Hippocampal formation (tissue), 2 donors: ENCODE measurements around the gene NTM.
A peak's percentile ranks its signal among the peaks of the same experiment; 100 is the strongest.

Experiments used
- DNase-seq, 2 donors: peaks; one replicate each; lab custom pipeline; 2025; lab: John Stamatoyannopoulos, UW

NTM gene

DNA sequence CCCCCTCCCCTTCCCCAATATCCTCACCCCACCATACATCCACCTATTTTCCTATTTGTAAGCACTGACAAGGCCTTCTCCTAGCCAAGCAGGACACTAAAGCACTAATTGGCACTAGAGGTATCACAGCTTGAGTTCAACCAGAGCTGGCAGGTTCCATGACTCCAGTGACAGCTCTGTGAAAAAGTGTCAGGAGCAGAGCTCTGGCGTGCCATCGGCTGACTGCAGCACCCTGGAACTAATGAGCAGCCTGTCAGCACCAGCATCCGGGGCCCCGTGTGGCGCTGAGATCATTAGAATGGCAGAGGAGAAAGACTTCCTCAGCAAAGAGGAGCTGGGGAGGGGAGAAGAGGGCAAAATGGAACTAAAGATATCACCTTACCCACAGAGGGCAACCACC, 847.4 kb downstream of the NTM start:
- no peak for DNase-seq

DNA sequence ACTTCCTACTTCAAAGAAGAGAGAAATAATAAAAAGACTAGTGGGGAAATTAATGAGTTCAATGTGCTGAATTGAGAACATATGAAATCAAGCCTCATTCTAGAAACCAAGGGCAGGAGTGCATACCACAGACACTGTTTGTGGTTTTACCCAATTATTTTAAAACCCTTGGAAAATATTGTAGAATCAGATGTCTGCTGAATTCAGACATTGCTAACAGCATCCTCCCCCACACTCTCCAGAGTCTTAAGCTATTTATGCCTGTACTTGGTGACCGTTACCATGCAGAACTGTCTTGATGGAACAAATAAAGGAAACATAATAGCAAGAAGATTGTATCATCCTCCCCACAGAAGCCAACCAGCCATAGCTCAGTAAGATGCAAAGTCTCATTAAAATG, 850.1 kb downstream of the NTM start:
- DNase-seq: no peak

DNA sequence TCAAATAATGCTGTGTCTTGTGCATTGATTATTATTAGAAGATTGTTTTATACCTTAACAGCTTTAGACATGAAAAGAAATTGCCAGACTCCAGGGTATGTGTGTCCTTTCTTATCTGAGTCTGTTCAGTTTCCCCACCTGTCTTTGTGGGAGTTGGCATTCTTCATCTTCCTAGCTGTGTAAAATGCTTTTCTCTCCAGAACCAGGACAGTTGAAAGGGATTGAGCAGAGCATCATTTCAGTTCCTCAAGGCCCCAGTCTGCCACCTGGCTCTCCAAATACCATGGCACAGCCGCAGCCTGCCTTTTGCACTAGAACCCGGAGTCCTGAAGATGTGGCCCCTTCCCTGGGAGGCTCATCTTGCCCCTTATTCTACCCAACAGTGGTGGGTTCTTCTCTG, 851.9 kb downstream of the NTM start:
- no peak for DNase-seq

DNA sequence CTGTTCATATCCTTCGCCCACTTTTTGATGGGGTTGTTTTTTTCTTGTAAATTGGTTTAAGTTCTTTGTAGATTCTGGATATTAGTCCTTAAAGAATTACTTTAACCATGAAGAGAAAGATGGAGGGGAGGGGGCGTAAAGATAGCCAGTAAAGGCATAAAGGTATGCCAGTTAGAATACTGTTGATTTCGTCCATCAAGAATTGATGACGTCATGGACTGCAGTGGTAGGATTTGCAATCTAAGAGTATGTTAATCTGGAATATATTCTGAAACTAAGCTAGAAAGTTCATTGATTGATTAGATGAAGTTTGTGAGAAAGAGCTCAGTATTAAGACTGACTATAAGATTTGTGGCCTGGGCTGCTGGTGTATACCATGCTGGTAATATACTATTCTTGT, 856.1 kb downstream of the NTM start:
- DNase-seq: no peak

DNA sequence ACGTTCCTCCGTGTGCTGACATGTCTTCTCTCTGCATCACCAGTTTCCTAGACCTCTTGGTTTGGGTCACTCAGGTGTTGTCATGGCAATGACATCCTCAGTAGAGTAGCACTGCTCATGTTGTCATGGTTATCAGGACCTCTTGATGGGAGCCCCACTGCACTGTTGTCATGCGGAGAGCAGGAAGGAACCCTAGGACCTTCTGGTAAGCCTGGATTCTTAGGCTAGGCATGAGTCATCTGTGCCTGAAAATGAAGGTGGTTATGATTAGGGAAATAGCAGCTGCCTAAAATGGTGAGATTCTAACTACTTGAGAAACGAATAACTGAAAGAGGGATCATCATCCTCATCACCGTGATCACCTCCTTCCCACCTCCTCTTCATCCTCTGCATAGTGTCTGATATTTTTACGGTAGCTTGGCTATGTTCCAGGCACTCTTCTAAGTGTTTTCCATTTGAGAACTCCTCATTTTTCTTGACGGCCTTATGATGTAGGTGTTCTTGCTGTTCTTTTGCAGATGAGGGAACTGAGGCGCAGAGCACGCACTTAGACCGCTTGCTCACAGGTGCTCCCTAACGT, 858.4 kb downstream of the NTM start:
- DNase-seq: no peak

DNA sequence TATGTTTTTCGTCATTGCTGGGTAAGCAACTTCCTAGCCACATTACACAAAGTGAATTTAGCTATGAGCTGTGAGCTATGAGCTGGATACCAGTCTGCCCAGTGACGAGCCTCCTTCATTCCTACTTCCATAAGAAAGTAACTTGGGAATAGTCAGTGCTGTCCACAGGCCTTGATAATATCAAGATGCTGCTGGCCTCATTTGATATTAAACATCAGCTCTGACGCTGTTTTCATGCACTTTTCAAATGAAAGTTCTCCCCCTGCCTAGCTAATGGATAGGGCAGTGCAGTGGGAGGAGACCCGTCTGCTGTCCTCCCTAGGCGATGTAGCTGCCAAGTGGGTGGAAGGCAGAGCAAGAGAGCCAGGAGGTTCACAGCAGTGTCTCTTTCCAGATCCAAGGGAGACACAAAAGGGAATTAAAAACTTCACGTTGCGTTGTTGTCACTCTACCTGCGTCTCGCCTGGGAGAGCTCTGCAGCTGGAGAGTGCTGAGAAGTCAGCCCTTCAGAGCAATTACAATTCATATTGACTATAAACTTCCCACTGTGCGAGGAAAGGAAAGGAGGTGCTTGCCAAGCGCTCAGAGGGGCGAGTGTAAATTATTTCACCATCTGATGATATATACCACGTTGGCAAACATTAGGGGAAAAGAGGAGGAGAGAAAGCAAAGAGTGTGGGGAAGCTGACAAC, 861.4 kb downstream of the NTM start:
- no peak for DNase-seq

DNA sequence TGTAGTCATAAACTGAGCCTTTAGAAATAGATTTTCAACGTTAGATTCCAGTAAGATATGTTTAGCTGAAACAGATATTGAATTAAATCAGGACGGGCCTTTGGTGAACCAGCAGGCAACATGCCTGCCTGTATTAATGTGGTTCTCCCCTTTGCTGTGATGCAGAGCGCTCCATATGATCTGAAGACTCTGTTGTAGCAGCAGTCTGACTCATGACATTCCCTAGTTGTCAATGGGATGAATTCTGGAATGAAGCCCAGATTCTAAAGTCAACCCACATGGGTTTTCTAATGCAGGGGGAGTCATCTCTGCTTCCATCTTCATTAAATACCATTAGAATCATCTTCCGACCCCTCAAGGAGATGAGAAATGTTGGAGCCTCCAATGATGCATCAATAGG, 864.5 kb downstream of the NTM start:
- no peak for DNase-seq

DNA sequence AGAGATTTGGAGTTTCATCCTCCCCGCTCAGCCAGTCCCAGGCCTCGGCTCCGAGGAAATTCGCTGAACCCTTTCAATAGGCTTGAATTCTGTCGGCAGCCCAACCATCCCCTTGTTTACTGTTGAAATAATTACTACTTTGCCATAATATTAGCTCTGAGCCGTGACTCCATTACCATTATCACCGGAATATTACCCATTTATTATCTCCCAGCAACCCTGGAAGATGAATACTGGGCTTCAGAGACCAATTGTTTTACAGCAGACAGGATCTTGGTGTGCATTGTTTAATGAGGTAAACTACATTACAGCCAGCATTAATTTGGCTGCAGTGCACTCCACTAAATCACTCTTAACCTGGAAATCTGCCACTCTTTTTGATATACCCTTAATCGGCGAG, 867.4 kb downstream of the NTM start:
- DNase-seq: no peak

DNA sequence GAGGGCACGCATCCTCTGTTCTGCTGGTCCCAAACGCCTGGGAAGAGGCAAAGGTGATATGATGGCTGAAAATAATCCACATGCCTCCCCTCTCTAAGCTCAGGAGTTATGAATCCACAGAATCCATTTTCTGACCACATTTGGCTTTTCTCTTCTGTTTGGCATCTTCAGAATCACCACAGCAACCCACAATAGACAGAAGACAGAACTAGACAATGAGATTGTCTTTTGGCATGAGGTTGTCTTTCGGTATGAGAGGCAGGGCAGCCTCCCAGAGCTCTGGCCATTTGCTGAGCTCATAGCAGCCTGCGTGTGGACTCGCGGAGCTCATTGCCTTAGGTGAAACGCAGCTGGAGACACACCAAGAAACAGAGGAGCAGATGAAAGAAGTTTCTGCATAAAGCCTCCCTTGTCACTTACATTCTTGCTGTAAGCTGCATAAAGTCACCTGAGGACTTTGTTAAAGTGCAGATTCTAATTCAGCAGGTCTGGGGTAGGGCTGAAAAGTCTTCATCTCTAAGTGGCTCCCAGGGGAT, 868.0 kb downstream of the NTM start:
- no peak for DNase-seq

DNA sequence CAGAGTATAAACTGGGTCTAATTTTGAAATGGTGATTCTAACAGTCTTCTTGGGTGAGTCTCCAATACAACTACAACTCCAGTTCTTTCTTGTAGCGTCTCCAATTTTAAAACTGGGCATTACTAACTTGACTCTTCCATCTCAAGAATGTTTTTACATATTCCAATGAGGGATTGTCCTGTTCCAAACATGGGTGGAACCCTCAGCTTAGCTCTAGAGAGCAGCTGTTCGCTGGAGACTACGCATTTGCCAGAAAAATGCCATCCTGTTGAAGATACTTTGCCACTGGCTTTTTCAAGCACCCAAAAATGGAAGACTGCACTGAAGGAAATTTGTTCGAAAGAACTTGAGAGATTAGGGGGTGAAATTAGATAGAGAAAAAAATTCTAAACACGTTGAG, 870.0 kb downstream of the NTM start:
- no peak for DNase-seq

DNA sequence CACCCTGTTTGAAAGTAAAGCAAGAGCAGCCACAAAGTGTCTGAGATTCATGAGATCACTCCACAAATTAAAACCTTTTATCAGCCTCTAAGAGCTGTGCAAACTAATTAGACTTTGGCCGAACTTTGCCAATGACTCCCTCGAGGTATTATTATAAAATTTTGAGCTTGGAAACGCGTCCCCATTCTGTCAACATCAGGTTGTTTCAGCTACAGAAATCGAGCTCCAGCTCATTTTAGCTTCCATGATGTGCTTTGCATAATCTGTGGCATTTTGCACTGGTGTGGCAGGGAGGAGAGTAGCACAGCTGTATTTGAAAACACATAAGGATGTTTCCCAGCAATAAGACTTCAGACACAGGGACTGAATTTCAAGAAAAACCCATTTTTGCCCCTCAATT, 872.2 kb downstream of the NTM start:
- no peak for DNase-seq

DNA sequence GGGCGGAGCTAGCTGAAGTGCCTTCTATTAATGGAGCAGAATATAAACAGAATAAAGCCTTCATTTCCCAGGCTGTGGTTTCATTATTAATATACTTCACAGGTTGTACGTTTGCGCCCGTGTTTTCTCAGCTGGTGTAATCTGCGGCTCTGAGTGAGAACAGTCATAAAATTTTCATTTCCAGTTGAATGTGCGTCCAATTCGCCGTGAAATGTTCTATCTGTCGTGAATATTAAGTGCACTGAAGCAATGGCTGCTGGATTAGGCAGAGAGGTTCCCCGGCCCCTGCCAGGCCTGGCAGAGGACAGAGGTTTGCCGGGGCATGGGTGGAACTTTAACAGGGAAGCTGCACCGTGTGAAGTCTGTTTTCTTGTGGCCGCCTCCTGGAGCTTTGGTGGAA, 874.4 kb downstream of the NTM start:
- no peak for DNase-seq

DNA sequence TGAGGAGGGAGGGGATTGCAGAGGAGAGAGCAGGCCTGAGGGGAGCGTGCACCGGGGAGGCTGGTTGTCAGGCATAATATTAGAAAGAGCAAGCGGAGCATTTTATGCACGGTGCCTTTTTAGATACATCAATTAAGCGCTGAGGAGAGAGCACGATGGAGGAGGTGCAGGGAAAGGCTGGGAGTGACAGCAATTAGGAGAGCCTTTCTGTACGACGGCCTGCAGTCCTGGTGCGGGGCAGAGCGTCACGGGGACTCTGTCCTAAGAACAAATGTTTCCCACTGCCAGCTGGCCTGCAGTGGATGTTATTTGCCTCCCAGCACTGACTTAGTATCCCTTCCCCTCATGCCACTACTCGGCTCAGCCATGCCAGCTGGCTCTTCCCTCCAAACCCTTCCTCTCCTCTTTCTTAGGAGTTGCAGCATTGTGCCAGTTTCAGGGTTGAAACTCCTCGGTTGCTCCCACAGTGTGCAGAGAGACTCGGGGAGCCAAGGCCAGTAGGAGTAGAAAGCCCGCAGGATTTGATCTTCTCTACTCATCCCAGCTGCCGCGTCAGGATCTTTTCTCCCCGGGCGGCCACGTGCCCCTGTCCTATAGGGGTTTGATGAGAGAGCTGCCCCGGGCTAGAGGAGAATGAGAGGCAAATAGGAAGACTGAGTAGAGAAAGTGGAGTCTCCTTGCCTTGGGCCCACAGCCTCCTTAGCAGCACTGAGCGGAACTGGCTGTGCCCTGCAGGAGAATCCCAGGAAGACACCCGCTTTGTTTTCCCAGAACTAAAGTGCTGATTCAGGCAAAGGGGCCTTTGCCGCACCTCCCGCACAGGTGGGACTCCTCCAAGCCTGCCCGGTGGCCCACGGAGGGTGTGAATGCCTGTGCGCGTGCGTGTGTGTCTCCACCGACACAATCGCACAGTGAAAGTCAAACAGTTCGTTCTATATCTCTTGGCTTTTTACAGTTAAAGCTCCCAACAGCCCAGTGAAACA, 875.3 kb downstream of the NTM start:
- DNase-seq: peak; percentile 23 to 43

DNA sequence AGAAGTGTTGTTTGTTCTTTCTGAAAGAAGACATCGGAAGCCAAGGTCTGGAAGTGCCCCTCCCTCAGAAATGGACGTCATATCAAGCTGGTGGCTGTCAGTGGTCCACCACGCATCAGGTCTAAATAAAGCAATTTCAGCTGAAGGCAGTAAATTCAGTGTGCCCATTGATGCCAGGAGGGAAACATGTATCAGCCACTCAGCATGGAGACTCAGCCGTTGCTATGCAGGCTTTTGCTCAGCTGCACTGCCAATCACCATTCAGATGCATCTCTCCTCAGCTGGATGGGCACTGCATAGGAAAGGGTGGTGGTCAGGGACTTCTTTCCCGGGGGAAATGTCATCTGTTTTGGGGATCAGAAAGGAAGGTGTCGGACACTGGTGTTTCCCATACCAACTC, 878.2 kb downstream of the NTM start:
- DNase-seq: no peak

DNA sequence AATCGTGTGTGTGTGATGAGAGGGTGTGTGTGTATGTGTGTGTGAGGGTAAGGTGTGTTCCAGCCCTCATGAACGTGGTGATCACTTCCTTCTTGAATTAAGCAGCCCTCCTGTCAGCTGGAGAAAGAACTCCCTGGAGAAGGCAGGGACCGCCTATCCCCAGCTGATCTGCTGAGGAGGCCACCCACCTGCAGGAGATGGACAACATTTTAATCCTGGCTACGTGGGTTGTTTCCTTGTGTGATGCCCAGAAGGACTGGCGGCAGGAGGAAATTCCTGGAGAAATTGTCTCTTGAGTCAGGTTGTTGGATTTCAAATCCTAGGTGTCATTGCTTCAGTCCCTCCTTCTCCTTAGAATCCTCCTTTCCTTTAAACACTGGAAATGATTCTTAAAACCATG, 878.8 kb downstream of the NTM start:
- no peak for DNase-seq

DNA sequence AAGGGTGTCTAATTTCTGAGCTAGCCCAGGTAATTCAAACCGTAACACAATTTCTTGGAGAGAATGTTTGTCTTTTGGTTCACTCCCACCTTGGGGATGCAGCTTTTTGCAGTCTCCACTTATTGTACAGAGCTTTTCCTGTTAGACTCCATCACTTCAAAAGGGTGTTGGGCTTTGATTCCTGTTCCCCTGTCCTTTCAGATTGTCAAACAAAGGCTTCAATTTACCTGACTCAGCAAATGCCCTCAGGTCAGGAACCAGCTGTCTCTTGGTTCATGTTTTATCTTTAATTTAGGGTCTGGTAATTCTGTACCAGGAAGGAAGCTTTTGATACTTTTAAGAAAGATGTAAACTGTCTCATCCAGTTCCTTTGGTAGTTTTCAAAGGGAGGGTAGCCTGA, 880.6 kb downstream of the NTM start:
- DNase-seq: no peak

DNA sequence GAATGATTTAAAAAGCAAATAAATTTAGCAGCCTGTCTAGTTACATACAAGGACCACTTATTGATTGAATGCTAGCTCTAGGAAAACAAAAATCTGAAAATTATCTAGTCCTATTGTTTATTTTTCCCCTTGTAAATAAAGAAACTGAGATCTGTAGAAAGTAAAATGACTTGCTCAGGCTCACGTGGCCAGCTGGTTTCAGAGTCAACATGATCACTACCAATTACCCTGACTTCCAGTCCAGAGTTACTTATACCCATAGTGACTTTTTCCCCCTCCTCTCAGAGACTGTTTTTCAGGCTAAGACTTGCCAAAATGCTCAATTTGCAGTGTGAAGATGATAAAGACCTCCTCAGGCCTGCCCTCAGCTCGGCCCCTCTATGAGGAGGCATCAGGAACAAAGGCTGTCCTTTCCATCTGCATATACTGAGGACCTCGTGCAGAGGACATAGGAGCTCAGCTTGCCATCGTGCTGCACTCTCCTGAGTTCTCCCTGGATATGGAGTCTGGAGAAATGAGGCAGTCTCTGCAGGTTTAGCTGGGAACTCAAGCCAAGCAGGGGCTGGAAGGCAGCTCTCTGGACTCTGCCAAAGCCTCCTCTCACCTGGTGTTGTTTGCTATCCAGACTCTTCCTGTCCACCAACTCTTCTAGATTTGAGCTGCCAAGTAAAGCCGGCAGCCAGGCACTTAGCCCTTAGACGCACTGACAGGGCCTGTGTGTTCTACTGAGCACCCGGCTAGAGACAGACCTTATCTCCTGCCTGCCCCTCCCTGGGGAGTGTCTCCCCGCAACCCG, 883.3 kb downstream of the NTM start:
- DNase-seq: no peak

DNA sequence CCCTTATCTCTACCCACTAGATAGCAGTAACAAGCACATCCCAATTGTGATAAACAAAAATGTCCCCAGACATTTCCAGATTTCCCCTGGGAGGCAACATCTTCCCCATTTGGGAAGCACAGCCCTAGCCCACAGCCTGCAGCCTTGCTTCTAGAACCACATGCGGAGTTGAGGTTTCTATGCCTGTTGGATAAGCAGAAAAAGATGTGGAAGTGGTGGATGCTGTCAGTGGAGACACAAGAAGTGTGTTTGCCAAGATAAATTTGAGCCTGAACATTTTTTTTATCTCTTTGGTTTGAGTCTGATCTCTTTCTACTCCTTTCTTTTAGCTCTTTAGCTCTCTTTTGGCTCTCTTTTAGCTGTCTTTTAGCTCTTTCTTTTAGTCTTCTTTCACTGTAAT, 884.5 kb downstream of the NTM start:
- no peak for DNase-seq

DNA sequence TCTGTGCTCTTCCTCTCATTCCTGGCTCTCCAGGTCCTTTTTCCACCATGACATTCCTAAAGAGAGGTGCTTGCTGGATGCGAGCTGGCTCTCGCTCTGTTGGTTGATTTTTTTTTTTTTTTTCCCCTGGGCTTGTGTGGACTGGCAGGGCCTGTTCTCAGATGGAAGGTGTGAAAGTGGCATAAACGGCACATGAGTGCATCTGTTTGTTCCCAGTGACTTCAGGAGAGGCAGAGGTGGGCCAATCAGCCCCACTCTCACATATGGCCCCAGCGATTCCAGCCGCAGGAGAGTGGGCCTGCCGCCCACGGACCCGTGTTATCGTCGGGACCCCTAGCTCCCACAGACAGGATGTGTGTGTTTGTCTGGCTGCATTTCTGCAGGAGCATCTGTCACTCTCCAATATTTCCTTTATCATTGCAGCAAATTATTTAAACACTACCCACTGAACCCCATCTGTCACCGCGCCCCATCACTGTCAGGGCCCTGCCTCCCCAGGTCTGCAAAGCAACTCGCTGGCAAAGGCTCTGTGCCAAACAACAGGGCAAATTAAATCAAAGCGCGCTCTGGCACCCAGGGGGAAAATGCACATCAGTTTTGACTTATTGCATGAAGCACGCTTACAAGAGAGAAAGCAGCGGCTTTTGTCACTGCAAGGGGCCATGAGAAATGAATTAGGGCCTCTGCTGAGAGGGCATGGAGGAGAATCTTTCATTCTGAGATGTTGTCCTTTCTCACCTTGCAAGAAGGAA, 886.3 kb downstream of the NTM start:
- DNase-seq: no peak

DNA sequence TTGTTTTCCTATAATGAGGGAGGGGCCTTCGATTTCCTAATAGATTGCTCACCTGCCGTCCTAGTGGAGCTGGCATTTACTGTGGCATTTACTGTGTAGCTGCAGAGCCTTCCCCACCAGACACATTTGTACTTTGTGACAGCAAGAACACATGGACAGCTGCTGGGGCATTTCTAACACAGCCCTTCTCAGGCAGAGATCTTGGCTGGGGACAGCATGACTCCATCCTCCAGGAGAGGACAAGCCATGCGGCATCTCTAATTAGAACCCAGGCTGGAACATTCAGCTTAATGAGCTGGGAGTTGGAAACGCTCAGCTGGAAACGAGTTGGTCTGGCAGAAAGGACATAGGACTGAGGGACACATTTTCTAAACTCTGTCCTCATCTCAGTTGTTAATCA, 887.5 kb downstream of the NTM start:
- DNase-seq: no peak

DNA sequence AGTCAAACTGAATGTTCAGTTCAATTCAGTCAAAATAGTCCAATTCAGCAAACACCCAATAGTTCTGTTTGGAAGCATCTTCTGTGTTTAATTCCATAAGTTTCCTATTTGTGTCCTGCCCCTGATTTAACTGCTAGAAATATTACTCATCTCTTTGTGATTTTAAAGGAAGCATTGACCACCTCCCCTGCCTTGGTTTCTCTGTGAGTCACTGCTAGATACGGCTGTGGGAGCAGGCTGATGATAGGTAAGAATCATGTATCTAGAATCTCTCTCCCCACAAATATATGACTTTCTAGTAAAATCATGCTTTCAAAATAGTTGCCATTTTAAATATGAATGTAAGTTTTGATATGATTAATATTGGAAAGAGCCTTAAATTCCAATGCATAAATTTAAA, 888.5 kb downstream of the NTM start:
- no peak for DNase-seq
